ENCODE measurements around the gene NEURL4.
"Not testable (repeated sequence)": the region's sequence is repeated elsewhere in the genome, so short reads cannot be mapped to it uniquely, and the experiment has no call there.

Gene NEURL4

GRCh38 chr17:7328840-7329373 is at the start of gene NEURL4:
Gene NEURL4 (minus strand): TSS chr17:7329335. CDS start chr17:7329312, 23 bp downstream.
- H3K27ac Mint-ChIP-seq (ENCODE audit: low read depth): peak within 1 kb of the TSS; percentile 95
- H3K27me3 Mint-ChIP-seq: no peaks in the 10 kb centered on the region
- peaks cover 39% of the 10 kb centered on the region for H3K4me1 Mint-ChIP-seq
- no peak for DNase-seq (ENCODE audit: low spot score in 2 of 2)
- peak; percentile 35 for ATAC-seq (replicated peaks; ENCODE audit: extremely low read depth, poor library complexity, severe bottlenecking)
- H3K4me3 Mint-ChIP-seq: peak within 1 kb of the TSS; percentile 93
- H3K9me3 Mint-ChIP-seq: no peaks in the 10 kb centered on the region
- peaks cover 13% of the 10 kb centered on the region for H3K36me3 Mint-ChIP-seq (ENCODE audit: insufficient read depth)

GRCh38 chr17:7374353-7374752 is 45.2 kb upstream of the NEURL4 start:
- ATAC-seq (replicated peaks; ENCODE audit: extremely low read depth, poor library complexity, severe bottlenecking) (no peak), DNase-seq (ENCODE audit: low spot score in 2 of 2) (no peak)
- Mint-ChIP-seq H3K4me3 (no peak overlapping the region), H3K27me3 (peaks cover 7% of the 10 kb centered on the region), H3K27ac (ENCODE audit: low read depth) (no peak overlapping the region), H3K36me3 (ENCODE audit: insufficient read depth) (no peaks in the 10 kb centered on the region), H3K4me1 (no peaks in the 10 kb centered on the region), H3K9me3 (no peaks in the 10 kb centered on the region)

- ATAC-seq (replicated peaks; ENCODE audit: extremely low read depth, poor library complexity, severe bottlenecking): no peak
- H3K9me3 Mint-ChIP-seq: no peaks in the 10 kb centered on the region
- H3K36me3 Mint-ChIP-seq (ENCODE audit: insufficient read depth): no peaks in the 10 kb centered on the region
- H3K4me3 Mint-ChIP-seq: no peak overlapping the region
- no peaks in the 10 kb centered on the region for H3K4me1 Mint-ChIP-seq
- H3K27ac Mint-ChIP-seq (ENCODE audit: low read depth): no peak overlapping the region
- DNase-seq (ENCODE audit: low spot score in 2 of 2): no peak
- no peaks in the 10 kb centered on the region for H3K27me3 Mint-ChIP-seq
These were observed 41.7 kb upstream of the NEURL4 start for GRCh38 chr17:7370853-7371252.

- Mint-ChIP-seq H3K4me3 (no peak overlapping the region), H3K27me3 (no peaks in the 10 kb centered on the region), H3K36me3 (ENCODE audit: insufficient read depth) (no peaks in the 10 kb centered on the region), H3K9me3 (no peaks in the 10 kb centered on the region), H3K4me1 (no peaks in the 10 kb centered on the region), H3K27ac (ENCODE audit: low read depth) (no peak overlapping the region)
- ATAC-seq (replicated peaks; ENCODE audit: extremely low read depth, poor library complexity, severe bottlenecking): no peak
- DNase-seq (ENCODE audit: low spot score in 2 of 2): no peak
These were observed 40.7 kb upstream of the NEURL4 start for GRCh38 chr17:7369825-7370224.

GRCh38 chr17:7368599-7368994 is 39.5 kb upstream of the NEURL4 start:
- not testable (repeated sequence) for DNase-seq (ENCODE audit: low spot score in 2 of 2); H3K9me3 Mint-ChIP-seq; H3K27ac Mint-ChIP-seq (ENCODE audit: low read depth); ATAC-seq (replicated peaks; ENCODE audit: extremely low read depth, poor library complexity, severe bottlenecking); H3K27me3 Mint-ChIP-seq; H3K4me3 Mint-ChIP-seq; H3K4me1 Mint-ChIP-seq; H3K36me3 Mint-ChIP-seq (ENCODE audit: insufficient read depth)

GRCh38 chr17:7367918-7368598 is 38.9 kb upstream of the NEURL4 start:
- DNase-seq (ENCODE audit: low spot score in 2 of 2) (no peak), ATAC-seq (replicated peaks; ENCODE audit: extremely low read depth, poor library complexity, severe bottlenecking) (no peak)
- no peak overlapping the region for H3K4me3 Mint-ChIP-seq
- H3K9me3 Mint-ChIP-seq: no peaks in the 10 kb centered on the region
- no peaks in the 10 kb centered on the region for H3K4me1 Mint-ChIP-seq
- no peaks in the 10 kb centered on the region for H3K36me3 Mint-ChIP-seq (ENCODE audit: insufficient read depth)
- H3K27me3 Mint-ChIP-seq: no peaks in the 10 kb centered on the region
- H3K27ac Mint-ChIP-seq (ENCODE audit: low read depth): no peak overlapping the region

- Mint-ChIP-seq H3K4me1 (no peaks in the 10 kb centered on the region), H3K27ac (ENCODE audit: low read depth) (no peak overlapping the region), H3K36me3 (ENCODE audit: insufficient read depth) (no peaks in the 10 kb centered on the region), H3K9me3 (no peaks in the 10 kb centered on the region), H3K27me3 (peaks cover 3% of the 10 kb centered on the region), H3K4me3 (no peak overlapping the region)
- DNase-seq (ENCODE audit: low spot score in 2 of 2) (no peak), ATAC-seq (replicated peaks; ENCODE audit: extremely low read depth, poor library complexity, severe bottlenecking) (no peak)
These were observed 37.9 kb upstream of the NEURL4 start for GRCh38 chr17:7367083-7367482.

GRCh38 chr17:7365963-7366362 is 36.8 kb upstream of the NEURL4 start:
- not testable (repeated sequence) for DNase-seq (ENCODE audit: low spot score in 2 of 2); H3K36me3 Mint-ChIP-seq (ENCODE audit: insufficient read depth); ATAC-seq (replicated peaks; ENCODE audit: extremely low read depth, poor library complexity, severe bottlenecking); H3K9me3 Mint-ChIP-seq; H3K4me1 Mint-ChIP-seq; H3K4me3 Mint-ChIP-seq; H3K27ac Mint-ChIP-seq (ENCODE audit: low read depth)
- H3K27me3 Mint-ChIP-seq: peaks cover 12% of the 10 kb centered on the region

- Mint-ChIP-seq H3K9me3 (no peaks in the 10 kb centered on the region), H3K27ac (ENCODE audit: low read depth) (no peak overlapping the region), H3K27me3 (peaks cover 12% of the 10 kb centered on the region), H3K36me3 (ENCODE audit: insufficient read depth) (peaks cover 2% of the 10 kb centered on the region), H3K4me1 (no peaks in the 10 kb centered on the region), H3K4me3 (no peak overlapping the region)
- ATAC-seq (replicated peaks; ENCODE audit: extremely low read depth, poor library complexity, severe bottlenecking): no peak
- no peak for DNase-seq (ENCODE audit: low spot score in 2 of 2)
These were observed 34.2 kb upstream of the NEURL4 start for GRCh38 chr17:7363311-7363710.

- Mint-ChIP-seq H3K4me1 (no peaks in the 10 kb centered on the region), H3K4me3 (no peak overlapping the region), H3K36me3 (ENCODE audit: insufficient read depth) (peaks cover 2% of the 10 kb centered on the region), H3K27ac (ENCODE audit: low read depth) (no peak overlapping the region), H3K27me3 (peaks cover 12% of the 10 kb centered on the region), H3K9me3 (no peaks in the 10 kb centered on the region)
- DNase-seq (ENCODE audit: low spot score in 2 of 2): no peak
- ATAC-seq (replicated peaks; ENCODE audit: extremely low read depth, poor library complexity, severe bottlenecking): no peak
These were observed 32.8 kb upstream of the NEURL4 start for GRCh38 chr17:7361906-7362305.

GRCh38 chr17:7357381-7357780 is 28.2 kb upstream of the NEURL4 start:
- H3K9me3 Mint-ChIP-seq: no peaks in the 10 kb centered on the region

GRCh38 chr17:7356756-7357155 is 27.6 kb upstream of the NEURL4 start:
- DNase-seq (ENCODE audit: low spot score in 2 of 2): no peak
- H3K27me3 Mint-ChIP-seq: peaks cover 6% of the 10 kb centered on the region
- peaks cover 8% of the 10 kb centered on the region for H3K36me3 Mint-ChIP-seq (ENCODE audit: insufficient read depth)
- no peak overlapping the region for H3K4me3 Mint-ChIP-seq
- no peaks in the 10 kb centered on the region for H3K9me3 Mint-ChIP-seq
- ATAC-seq (replicated peaks; ENCODE audit: extremely low read depth, poor library complexity, severe bottlenecking): no peak
- H3K4me1 Mint-ChIP-seq: peaks cover 31% of the 10 kb centered on the region
- no peak overlapping the region for H3K27ac Mint-ChIP-seq (ENCODE audit: low read depth)

More at GRCh38 chr17:7357381-7357780, 28.2 kb upstream of the NEURL4 start:
- no peak overlapping the region for H3K4me3 Mint-ChIP-seq
- no peak overlapping the region for H3K27ac Mint-ChIP-seq (ENCODE audit: low read depth)
- peaks cover 12% of the 10 kb centered on the region for H3K27me3 Mint-ChIP-seq
- H3K36me3 Mint-ChIP-seq (ENCODE audit: insufficient read depth): peaks cover 7% of the 10 kb centered on the region
- DNase-seq (ENCODE audit: low spot score in 2 of 2) (no peak), ATAC-seq (replicated peaks; ENCODE audit: extremely low read depth, poor library complexity, severe bottlenecking) (no peak)
- peaks cover 29% of the 10 kb centered on the region for H3K4me1 Mint-ChIP-seq

- no peak overlapping the region for H3K27ac Mint-ChIP-seq (ENCODE audit: low read depth)
- H3K27me3 Mint-ChIP-seq: no peaks in the 10 kb centered on the region
- ATAC-seq (replicated peaks; ENCODE audit: extremely low read depth, poor library complexity, severe bottlenecking) (peak; percentile 61), DNase-seq (ENCODE audit: low spot score in 2 of 2) (peak; percentile 71 to 75)
- peaks cover 34% of the 10 kb centered on the region for H3K4me1 Mint-ChIP-seq
- peaks cover 11% of the 10 kb centered on the region for H3K36me3 Mint-ChIP-seq (ENCODE audit: insufficient read depth)
- no peak overlapping the region for H3K4me3 Mint-ChIP-seq
- H3K9me3 Mint-ChIP-seq: no peaks in the 10 kb centered on the region
These were observed 27.0 kb upstream of the NEURL4 start for GRCh38 chr17:7356072-7356549.
